Measurements from ENCODE around the gene MBP.

Gene MBP

DNA sequence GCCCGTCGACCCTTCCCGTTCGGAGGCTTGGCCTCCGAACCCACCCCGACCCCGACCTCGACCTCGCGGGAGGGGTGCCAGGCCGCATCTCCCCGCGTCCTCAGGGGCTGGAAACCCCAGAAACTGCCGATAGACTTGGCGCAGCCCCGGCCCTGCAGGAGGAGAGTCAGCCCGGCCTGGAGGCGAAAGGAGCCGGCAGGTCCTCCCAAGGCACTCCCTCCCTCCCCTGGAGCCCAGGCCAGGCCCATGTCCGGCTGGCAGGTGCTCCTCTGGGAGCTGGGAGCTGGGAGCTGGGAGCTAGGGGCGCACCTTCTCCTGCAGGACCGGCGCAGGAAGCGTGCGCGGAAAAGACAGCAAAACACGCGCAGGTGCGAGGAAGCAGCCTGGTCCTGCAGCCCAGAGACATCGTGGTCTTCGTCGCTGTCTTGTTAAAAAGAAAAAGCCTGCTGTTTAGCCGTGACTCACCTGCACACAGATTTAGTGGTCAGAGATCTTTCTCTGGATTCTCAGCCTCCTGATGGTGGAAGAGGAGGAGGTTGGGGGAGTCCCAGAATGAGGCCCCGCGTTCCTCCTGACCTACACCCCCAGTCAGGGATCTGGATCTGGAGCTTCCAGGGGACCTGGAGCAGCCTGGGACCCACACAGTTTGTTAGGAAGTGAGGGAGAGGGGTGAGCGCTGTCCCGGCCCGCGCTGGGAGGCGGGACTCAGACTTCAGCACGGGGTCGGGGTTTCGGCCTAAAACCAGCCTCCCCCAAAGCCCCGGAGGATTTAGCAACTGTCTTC is 660 bp upstream of the MBP start:
- FAIRE-seq, result no peak

DNA sequence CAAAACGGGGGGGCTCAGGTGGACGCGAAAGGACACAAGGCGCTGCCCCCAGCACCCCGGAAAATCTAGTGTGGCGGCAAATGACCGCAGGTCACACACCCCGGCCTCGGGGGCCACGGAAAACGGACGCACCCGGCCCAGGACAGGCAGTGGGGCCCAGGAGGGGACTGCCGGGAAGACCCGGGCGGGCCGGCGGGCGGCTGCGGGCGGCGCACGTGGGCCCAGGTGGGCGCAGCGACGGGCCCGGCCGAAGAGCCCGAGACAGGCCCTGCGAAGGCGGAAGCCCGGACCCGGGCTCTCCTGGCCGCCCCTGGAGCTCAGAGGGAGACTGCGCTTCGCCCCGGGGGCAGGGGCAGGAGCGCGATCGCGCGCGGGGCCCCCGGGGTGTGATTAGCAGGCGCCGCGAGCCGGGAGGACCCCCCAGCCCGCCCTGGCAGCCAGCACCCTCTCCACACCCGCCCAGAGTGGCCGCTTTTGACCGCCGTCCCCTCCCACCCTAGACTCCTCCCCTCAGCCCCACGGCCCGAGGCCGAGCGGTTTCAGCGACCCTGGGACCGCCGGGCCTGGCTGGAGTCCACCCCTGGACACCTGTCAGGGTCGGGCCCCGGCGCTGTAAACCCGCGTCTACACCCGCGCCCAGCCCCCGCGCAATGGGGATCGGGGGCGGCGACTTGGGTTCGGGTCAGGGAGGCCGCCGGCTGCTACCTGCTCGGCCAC is 773 bp downstream of the MBP start:
- no peak for FAIRE-seq

DNA sequence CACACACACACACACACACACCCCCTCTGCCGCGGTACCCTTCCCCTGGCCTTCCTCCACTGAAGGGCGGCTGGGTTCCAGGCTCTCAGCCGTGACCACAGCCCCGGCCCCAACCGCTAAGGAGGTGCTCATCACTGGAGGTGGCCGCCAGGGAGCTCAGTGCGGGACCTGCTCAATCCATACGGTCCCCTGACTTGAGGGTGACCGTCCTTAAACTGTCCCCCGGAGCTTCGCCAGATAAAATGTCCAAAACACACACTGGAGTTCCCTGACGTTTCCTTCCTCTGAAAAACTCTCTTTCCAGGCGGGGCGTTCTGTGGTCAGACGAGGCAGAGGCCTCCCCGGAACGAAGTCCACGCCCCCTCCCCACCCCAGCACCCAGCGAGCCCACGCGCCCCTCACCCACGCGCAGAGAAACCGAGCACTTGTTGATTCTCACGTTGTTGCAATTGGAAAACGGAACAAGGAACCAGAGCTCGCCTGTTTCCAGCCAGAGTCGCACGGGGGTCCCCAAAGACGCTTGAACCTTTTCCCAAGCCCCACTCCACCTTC is 1.4 kb downstream of the MBP start:
- FAIRE-seq, result no peak

DNA sequence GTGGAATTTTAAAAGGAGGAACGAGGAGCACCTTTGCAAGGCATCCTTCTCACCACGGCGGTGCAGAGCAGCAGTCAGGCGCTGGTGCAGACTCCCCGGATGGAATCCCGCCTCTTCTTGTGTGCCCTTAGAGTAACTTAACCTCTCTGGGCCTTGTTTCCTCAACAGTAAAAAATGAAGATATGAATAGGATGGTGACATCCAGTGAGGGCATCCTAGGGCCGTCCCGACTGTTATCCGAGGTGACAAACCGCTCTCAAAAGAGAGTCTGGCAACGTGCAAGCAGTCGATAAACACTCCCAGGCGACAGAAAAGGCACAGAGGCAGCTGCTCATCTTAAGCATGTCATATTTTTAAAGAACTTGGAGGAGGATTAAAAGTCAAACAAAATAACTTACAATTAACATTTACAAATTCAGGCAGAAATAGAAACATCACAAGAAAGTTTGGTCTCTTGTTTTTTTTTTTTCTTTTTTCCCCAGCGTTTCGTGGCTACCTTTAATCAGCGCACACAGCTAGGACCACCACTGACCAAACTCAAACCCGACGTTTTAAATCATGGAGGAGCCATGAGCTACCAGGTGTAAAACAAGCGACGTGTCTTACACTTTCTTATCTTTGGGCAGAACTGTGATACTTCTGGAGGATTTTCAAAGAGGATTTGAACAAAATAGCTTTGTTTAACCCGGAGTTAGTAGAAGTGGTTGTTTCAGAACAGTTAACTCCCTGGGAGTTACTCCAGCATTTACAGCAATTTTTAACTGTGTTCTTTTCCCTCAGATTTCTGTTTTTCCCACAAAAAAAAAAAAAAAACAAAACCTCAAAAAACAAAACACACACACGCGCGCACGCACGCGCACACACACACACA is 2.1 kb downstream of the MBP start:
- FAIRE-seq, result no peak

DNA sequence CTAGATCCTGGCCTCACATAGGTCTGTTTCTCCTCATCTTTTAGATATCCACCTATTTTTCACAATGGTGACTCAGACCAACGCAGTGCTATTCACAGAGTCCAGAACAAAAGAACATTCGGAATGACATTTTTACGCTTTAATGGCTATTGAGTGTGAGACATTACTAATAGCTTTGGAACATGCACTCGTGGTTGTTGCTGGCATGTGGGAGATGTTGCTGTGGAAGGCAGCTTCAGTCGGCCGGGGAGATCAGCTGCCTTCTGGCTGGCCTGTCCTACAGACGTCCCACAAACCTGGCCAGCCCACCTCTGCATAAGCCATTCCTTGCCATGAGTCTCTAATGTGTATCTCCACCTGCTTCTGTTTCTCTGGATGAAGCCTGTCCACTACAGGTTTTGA is 3.4 kb downstream of the MBP start:
- no peak for FAIRE-seq

DNA sequence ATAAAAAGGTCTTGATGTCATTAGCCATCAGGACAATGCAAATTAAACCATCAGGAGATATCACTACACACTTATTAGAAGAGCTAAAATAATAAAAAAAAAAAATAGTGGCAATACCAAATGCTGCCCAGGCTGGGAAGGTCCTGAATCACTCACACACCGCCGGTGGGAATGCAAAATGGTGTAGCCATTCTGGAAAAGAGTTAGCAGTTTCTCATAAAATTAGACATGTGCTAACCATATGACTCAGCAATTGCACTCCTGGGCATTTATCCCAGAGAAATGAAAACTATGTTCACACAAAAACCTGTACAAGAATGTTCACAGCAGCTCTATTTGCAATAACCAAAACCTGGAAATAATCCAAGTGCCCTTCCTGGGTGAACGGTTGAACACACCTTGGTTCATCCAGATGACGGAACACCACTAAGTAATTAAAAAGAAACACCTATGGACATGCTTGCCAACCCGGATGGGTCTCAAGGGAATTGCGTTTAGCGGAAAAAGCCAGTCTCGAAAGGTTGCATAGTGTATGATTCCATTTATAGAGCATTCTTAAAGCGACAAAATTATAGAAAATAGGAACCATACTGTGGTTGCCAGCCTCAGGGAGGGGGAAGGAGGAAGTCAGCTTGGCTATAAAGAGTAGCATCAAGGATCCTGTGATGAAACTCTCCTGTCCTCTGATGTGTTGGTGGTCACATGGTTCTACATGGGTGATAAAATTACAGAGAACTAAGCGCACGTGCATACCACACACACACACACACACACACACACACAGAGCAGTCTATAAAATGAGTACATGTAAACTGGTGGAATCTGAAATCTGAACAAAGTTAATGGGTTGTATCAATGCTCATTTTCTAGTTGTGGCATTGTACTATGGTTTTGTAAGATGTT is 4.6 kb downstream of the MBP start:
- FAIRE-seq, result peak; percentile 73

DNA sequence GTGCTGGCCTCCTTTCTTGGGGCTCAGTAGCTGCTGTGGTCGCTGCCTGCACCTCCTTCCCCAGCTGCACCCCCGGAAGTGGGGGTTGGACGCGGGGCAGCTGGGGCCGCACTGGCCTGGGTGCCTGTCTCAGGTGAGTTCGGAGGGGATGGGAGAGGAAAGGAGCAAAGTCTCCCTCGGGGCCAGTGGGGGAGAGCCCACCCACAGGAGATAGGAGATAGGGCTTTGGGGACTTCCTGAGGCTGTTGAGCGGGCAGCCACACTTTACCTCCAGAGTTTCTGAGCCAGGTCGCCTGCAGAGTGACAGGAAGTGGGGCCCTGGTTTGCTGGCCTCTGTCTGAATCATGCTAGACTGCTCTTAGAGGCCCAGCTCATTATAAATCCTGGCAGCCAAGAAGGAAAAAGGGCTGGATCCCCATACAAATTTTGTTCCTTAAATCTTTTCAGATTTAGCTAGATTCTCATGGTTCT is 8.1 kb downstream of the MBP start:
- no peak for FAIRE-seq

DNA sequence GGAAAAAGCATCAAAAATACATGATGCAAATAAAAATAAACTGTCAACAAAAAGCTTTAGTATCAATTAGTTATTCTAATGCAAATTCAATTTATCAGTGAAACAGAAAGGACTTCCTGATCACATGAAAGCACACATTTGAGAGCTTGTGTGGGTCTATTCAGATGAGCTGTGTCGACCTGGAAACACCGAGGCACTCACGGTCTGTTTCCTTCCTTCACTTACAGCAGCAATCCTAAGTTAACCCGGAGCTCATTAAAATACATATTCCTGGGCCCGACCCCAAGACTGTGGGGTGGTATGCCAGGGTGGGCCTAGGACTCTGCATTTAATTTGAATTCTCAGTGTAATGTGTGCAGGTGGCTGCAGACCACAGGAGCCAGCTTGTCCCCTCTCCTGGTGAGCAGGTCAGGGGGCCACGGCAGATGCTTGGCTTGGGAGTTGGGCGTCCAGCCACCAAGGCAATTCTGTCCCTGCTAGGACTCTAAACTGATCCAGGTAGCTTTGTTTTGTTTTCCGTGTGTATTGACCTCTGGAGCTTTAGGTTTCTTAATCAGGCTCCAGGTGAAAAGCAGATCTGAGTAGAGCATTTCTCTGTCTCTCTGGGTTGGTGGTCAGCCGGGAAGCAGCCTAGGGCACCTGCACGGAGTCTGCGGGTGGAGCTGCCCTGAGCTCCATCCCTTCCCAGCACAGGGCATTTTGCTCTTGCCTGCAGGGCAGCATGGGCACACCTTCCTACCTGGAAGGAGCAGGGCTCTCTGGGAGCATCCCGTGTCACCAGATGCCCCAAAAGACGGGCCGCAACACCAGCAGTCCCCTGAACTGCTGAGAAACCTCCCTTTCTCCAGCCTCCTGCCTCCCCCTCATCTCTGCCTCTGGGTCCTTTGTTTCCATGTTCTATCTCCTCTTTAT is 9.0 kb downstream of the MBP start:
- FAIRE-seq, result no peak

- FAIRE-seq, result no peak
These were observed 11.1 kb downstream of the MBP start for GRCh38 chr18:77121523-77121922.

DNA sequence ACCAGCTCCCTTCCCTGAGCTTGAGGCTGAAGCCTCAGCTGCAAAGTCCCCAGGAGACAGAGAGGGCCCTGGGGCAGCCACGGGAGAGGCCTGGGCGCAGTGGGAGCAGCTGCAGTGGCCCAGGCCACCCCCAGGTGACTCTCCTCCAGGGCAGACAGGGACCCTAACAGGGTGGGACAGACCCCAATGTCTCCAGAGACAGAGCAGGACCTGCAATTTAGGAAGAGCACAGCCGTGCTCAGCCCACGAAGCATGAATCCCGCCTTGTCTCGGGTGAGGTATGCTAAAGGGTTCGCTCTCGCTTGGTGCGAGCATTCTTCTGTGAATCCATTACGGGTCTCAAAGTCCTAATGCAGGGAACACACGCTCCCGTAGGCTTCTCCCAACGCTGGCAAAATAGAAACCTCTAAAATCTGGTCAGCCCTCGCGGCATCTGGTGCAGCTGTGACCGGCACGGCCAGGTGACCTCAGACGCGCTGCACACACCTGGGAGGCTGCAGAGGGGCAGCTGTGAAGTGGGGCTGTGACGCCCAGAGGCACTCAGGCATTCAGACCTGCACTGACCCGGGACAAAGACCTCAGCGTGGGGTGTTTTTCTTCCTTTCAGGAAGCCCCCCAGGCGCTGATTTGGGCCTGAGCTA is 12.6 kb downstream of the MBP start:
- FAIRE-seq, result no peak

DNA sequence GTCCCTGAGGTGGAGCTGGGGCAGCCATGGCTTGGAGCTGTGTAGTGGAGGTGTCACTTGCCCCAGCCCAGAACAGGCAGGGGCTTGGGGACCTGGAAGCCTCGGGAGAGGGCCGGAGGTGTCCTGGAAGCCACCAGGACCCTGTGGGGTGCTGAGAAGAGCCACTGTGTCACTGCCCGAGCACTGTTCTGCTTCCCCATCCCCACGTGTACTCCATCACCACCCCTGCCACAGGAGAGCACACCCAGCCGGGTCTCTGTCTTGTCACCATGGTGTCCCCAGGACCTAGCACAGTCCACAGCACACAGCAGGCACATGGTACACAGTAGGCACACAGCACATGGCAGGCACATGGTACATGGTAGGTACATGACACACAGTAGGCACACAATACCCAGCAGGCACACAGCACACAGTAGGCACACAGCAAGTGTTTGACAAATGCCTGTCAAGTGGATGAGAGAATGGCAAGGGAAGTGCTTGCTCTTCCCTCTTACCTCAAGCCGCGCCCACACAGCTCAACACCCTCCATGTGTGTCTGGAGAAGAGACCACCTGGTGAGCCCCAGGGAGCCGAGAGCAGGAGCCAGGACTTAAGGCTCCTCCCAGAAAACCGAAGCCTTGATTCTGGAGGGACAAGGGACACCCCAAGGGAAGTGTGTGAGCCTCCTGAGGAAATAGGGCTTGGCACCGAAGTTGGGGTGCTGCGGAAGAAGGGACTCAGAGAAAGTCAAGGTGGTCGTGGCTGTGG is 13.3 kb downstream of the MBP start:
- no peak for FAIRE-seq

DNA sequence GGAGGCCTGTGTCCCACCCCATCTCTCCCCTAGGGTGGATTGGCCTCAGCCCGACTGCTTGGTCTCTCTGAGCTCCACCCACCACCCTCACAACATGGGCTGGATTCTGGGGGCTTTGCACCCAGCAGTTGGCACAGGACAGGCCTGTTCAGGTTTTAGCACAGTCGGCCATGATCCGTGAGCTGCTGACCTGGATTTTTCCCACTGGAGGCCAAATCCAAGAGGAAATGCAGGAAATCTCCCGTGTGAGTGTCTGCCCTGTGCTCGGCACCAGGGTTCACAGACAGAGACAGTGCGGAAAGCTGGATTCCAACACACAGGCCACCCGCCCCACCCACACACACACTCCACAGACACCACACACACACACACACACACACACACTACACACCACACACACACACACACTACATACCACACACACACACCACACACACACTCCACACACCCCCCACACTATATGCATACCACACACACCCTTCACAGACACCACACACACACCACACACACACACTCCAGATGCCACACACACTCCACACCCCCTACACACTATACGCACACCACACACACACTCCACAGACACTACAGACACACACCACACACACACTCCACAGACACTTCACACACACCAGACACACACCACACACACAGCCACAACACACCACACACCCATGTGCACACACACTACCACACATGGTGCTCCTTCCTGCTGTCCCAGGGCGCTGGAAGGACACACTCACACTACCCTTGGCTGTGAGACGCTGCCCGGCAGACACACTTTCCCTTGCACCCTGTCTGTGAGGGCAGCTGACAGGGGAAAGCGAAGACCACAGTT is 14.1 kb downstream of the MBP start:
- FAIRE-seq, result no peak

GRCh38 chr18:77116201-77117080 is 16.1 kb downstream of the MBP start:
- no peak for FAIRE-seq

DNA sequence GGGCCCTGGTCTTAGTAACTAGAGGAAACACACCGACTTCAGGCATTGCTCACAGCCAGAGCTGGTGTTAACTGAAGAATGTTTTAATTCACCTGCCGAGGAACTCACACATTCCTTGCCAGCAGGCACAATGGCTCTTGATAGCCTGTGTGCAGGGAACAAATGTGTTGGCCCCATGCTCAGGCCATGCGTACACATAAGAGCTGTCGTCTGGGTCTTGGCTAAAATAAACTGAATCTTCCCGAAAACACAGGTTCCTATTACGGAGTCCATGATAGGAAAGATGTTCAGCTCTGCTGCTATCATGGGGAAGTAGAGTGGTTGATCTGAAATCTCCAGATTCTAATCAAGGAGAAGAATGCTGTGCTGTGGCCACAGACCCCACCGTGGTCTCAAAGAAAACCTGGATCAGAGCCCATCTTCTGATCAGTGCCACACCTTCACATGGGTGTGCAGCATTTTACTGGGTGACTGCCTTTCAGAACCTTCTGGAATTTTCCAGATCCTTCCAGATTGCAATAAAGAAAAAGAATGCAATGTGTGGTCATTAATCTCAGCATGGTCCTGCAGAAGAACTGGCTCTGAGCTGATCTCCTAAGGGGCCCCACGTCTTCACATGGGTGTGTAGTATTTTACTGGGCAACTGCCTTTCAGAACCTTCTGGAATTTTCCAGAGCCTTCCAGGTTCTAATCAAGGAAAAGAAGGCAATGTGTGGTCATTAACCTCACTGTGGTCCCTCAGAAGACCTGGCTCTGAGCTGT is 17.2 kb downstream of the MBP start:
- FAIRE-seq, result no peak

DNA sequence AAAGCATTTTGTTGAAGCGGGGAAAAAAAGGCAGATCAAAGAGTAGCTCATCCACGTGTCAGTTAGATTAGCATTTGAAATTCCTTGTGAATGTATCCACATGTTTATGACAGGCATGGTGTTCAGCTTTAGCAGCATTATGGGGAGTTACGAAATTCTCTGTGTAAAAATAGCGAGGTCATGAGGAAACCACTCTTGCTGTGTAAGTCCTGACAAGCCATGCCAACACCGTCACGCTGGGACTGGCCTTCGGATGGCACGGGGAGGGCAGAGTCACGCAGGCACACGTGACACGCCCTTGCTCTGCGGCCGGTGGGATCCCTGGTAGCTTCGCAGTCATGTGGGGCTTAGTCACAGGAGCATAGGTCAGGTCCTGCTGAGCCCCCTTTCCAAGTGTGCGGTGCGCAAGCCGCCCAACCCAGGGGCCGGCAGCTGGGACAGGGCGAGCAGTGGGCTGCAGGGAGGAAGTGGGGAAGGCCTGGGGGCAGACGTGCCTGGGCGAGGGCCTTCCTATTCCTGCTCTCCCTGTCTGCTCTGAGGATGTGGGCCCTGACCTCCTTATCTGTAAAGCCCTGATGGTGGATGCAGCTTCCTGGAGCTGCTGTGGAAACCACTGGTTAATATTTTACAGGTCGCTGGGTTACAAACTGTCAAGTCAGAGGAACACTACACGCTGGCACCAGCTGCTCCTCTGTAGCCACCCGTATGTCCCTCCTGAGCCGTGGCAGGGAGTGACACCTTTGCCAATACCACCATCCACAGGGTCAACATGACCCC is 18.0 kb downstream of the MBP start:
- no peak for FAIRE-seq

DNA sequence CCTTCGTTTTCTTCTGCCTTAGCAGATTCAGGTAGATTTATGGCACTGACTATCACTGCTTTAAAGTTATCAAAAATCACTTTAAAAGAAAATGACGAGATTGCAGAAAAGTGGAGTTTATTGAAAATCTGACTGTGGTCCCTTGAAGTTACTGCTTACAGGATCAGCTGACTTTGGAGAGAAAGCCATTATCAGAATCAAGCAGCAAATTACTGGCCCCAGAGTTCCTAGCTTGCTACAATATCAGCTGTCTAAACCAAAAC is 18.5 kb downstream of the MBP start:
- FAIRE-seq, result no peak
